ENCODE data around the gene CHN2.

CHN2 gene

GRCh38 chr7:29214056-29214455 lies 19.5 kb downstream of the CHN2 start:
- Histone ChIP-seq H3K4me1 (ENCODE audit: control insufficient read depth in 1 of 2, insufficient read depth in 2 of 2, low read length in 2 of 2) (peaks cover under 1 to 9% of the 10 kb centered on the region in 2 donors), H3K9ac (ENCODE audit: low read depth in 1 of 2, low read length in 2 of 2) (no peak overlapping the region), H3K27me3 (ENCODE audit: control insufficient read depth in 1 of 2, insufficient read depth in 2 of 2, low read length in 2 of 2) (no peaks in the 10 kb centered on the region), H3K27ac (ENCODE audit: low read depth, low read length) (no peak overlapping the region), H3K9me3 (ENCODE audit: control insufficient read depth in 1 of 2, low read length in 2 of 2) (no peaks in the 10 kb centered on the region), H3K36me3 (ENCODE audit: control insufficient read depth in 1 of 2, insufficient read depth in 2 of 2, low read length in 2 of 2) (no peaks in the 10 kb centered on the region), H3K4me3 (ENCODE audit: low read depth in 1 of 2, low read length in 2 of 2) (no peak overlapping the region)

- Histone ChIP-seq H3K9ac (ENCODE audit: low read depth in 1 of 2, low read length in 2 of 2) (no peak overlapping the region), H3K9me3 (ENCODE audit: control insufficient read depth in 1 of 2, low read length in 2 of 2) (no peaks in the 10 kb centered on the region), H3K27me3 (ENCODE audit: control insufficient read depth in 1 of 2, insufficient read depth in 2 of 2, low read length in 2 of 2) (no peaks in the 10 kb centered on the region), H3K4me3 (ENCODE audit: low read depth in 1 of 2, low read length in 2 of 2) (no peak overlapping the region), H3K27ac (ENCODE audit: low read depth, low read length) (no peak overlapping the region), H3K36me3 (ENCODE audit: control insufficient read depth in 1 of 2, insufficient read depth in 2 of 2, low read length in 2 of 2) (no peaks in the 10 kb centered on the region), H3K4me1 (ENCODE audit: control insufficient read depth in 1 of 2, insufficient read depth in 2 of 2, low read length in 2 of 2) (peaks cover 0 to 8% of the 10 kb centered on the region in 2 donors)
These were observed 20.2 kb downstream of the CHN2 start for GRCh38 chr7:29214816-29215215.

- peaks cover 0 to 4% of the 10 kb centered on the region in 2 donors for H3K9me3 ChIP-seq (ENCODE audit: control insufficient read depth in 1 of 2, low read length in 2 of 2)
- H3K4me3 ChIP-seq (ENCODE audit: low read depth in 1 of 2, low read length in 2 of 2) = no peak overlapping the region
- no peaks in the 10 kb centered on the region for H3K27me3 ChIP-seq (ENCODE audit: control insufficient read depth in 1 of 2, insufficient read depth in 2 of 2, low read length in 2 of 2)
- no peak overlapping the region for H3K27ac ChIP-seq (ENCODE audit: low read depth, low read length)
- H3K9ac ChIP-seq (ENCODE audit: low read depth in 1 of 2, low read length in 2 of 2) = no peak overlapping the region
- H3K36me3 ChIP-seq (ENCODE audit: control insufficient read depth in 1 of 2, insufficient read depth in 2 of 2, low read length in 2 of 2) = no peaks in the 10 kb centered on the region
- H3K4me1 ChIP-seq (ENCODE audit: control insufficient read depth in 1 of 2, insufficient read depth in 2 of 2, low read length in 2 of 2) = peaks cover 0 to 5% of the 10 kb centered on the region in 2 donors
These were observed 21.6 kb downstream of the CHN2 start for GRCh38 chr7:29216128-29216527.

GRCh38 chr7:29217113-29217512 lies 22.5 kb downstream of the CHN2 start:
- no peak overlapping the region for H3K9ac ChIP-seq (ENCODE audit: low read depth in 1 of 2, low read length in 2 of 2)
- peaks cover 4% of the 10 kb centered on the region in 2 donors for H3K9me3 ChIP-seq (ENCODE audit: control insufficient read depth in 1 of 2, low read length in 2 of 2)
- H3K4me1 ChIP-seq (ENCODE audit: control insufficient read depth in 1 of 2, insufficient read depth in 2 of 2, low read length in 2 of 2) = peaks cover 0 to 5% of the 10 kb centered on the region in 2 donors
- H3K27me3 ChIP-seq (ENCODE audit: control insufficient read depth in 1 of 2, insufficient read depth in 2 of 2, low read length in 2 of 2) = no peaks in the 10 kb centered on the region
- no peak overlapping the region for H3K4me3 ChIP-seq (ENCODE audit: low read depth in 1 of 2, low read length in 2 of 2)
- no peak overlapping the region for H3K27ac ChIP-seq (ENCODE audit: low read depth, low read length)
- H3K36me3 ChIP-seq (ENCODE audit: control insufficient read depth in 1 of 2, insufficient read depth in 2 of 2, low read length in 2 of 2) = no peaks in the 10 kb centered on the region

GRCh38 chr7:29224726-29225125 lies 30.2 kb downstream of the CHN2 start:
- H3K27ac ChIP-seq (ENCODE audit: low read depth, low read length) = no peak overlapping the region
- H3K27me3 ChIP-seq (ENCODE audit: control insufficient read depth in 1 of 2, insufficient read depth in 2 of 2, low read length in 2 of 2) = no peaks in the 10 kb centered on the region
- peaks cover 12 to 16% of the 10 kb centered on the region in 2 donors for H3K4me1 ChIP-seq (ENCODE audit: control insufficient read depth in 1 of 2, insufficient read depth in 2 of 2, low read length in 2 of 2)
- H3K36me3 ChIP-seq (ENCODE audit: control insufficient read depth in 1 of 2, insufficient read depth in 2 of 2, low read length in 2 of 2) = no peaks in the 10 kb centered on the region
- peaks cover 4% of the 10 kb centered on the region in 2 donors for H3K9me3 ChIP-seq (ENCODE audit: control insufficient read depth in 1 of 2, low read length in 2 of 2)
- no peak overlapping the region for H3K4me3 ChIP-seq (ENCODE audit: low read depth in 1 of 2, low read length in 2 of 2)
- H3K9ac ChIP-seq (ENCODE audit: low read depth in 1 of 2, low read length in 2 of 2) = no peak overlapping the region

DNA sequence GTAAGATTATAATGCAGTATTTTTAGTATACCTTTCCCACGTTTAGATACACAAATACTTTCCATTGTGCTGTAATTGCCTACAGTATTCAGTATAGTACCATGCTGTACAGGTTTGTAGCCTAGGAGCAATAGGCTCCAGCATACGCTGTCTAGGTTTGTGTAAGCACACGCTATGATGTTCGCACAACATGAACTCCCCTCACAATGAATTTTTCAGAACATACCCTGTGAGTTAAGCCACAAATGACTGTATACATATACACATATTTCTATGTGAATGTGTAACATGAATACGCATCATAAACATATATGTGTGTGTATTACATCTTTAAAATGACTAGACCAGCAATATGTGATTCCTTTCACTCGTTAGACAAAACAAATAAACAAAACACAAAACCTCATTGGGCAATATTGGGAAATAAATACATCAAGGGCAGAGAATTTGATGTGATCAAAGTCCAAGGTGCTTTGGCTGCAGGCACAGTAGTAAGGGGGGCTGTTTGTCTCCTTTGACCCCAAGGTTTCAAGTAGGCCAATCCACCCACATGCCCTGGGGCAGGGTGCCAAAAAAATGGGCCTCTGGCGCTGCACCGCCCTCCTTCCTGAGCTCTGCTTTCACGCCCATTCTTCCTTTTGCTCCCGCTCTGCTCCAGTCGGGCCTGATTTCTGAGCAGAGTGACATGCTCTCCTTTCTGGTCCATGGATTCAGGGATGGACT lies 33.9 kb downstream of the CHN2 start:
- Histone ChIP-seq H3K9ac (ENCODE audit: low read depth in 1 of 2, low read length in 2 of 2) (no peak overlapping the region), H3K27ac (ENCODE audit: low read depth, low read length) (no peak overlapping the region), H3K4me3 (ENCODE audit: low read depth in 1 of 2, low read length in 2 of 2) (no peak overlapping the region), H3K4me1 (ENCODE audit: control insufficient read depth in 1 of 2, insufficient read depth in 2 of 2, low read length in 2 of 2) (peaks cover 22% of the 10 kb centered on the region in 2 donors), H3K27me3 (ENCODE audit: control insufficient read depth in 1 of 2, insufficient read depth in 2 of 2, low read length in 2 of 2) (no peaks in the 10 kb centered on the region), H3K36me3 (ENCODE audit: control insufficient read depth in 1 of 2, insufficient read depth in 2 of 2, low read length in 2 of 2) (no peaks in the 10 kb centered on the region), H3K9me3 (ENCODE audit: control insufficient read depth in 1 of 2, low read length in 2 of 2) (no peaks in the 10 kb centered on the region)

DNA sequence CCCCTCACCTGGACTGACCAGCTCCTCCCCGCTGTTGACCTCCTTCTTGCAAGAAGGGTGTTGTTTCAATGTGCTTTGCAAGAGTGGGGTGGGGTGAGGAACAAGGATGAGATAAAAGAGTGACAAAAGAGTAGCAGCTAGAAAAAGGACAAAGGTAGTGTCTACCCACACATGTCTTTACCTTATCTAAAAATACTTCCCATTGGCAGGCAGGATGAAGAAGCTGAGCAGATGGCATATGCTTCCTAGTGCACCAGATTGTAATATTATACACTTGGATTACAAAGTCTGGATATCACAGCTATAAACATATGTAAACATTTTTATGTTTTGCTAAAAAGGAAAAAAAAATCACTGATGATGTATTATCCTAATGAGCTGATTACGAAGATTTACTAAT lies 34.5 kb downstream of the CHN2 start:
- no peak overlapping the region for H3K27ac ChIP-seq (ENCODE audit: low read depth, low read length)

DNA sequence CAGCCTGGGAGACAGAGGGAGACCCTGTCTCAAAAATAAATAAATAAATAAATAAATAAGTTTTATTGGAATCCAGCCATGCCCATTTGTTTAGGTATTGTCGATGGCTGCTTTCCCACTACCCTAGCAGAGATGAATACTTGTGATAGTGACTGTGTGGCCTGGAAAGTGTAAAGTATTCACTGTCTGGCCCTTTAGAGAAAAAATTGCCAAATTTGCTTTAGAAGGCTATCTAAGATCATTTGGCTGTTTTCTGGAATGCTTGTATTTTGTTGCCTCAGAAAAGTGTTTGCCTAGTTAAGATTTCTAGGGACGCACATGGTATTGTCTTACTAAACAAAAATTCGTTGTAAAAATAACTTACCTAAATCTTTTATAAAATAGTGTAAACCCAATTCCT lies 35.4 kb downstream of the CHN2 start:
- Histone ChIP-seq H3K4me1 (ENCODE audit: control insufficient read depth in 1 of 2, insufficient read depth in 2 of 2, low read length in 2 of 2) (peaks cover 22% of the 10 kb centered on the region in 2 donors), H3K27me3 (ENCODE audit: control insufficient read depth in 1 of 2, insufficient read depth in 2 of 2, low read length in 2 of 2) (no peaks in the 10 kb centered on the region), H3K9me3 (ENCODE audit: control insufficient read depth in 1 of 2, low read length in 2 of 2) (no peaks in the 10 kb centered on the region), H3K36me3 (ENCODE audit: control insufficient read depth in 1 of 2, insufficient read depth in 2 of 2, low read length in 2 of 2) (no peaks in the 10 kb centered on the region), H3K9ac (ENCODE audit: low read depth in 1 of 2, low read length in 2 of 2) (no peak overlapping the region), H3K4me3 (ENCODE audit: low read depth in 1 of 2, low read length in 2 of 2) (no peak overlapping the region), H3K27ac (ENCODE audit: low read depth, low read length) (no peak overlapping the region)

More for the DNA sequence above, 34.5 kb downstream of the CHN2 start:
- H3K36me3 ChIP-seq (ENCODE audit: control insufficient read depth in 1 of 2, insufficient read depth in 2 of 2, low read length in 2 of 2) = no peaks in the 10 kb centered on the region
- no peak overlapping the region for H3K9ac ChIP-seq (ENCODE audit: low read depth in 1 of 2, low read length in 2 of 2)
- H3K9me3 ChIP-seq (ENCODE audit: control insufficient read depth in 1 of 2, low read length in 2 of 2) = no peaks in the 10 kb centered on the region
- H3K4me3 ChIP-seq (ENCODE audit: low read depth in 1 of 2, low read length in 2 of 2) = peak overlapping the region in 1 of 2 donors; percentile 33
- peaks cover 22% of the 10 kb centered on the region in 2 donors for H3K4me1 ChIP-seq (ENCODE audit: control insufficient read depth in 1 of 2, insufficient read depth in 2 of 2, low read length in 2 of 2)
- H3K27me3 ChIP-seq (ENCODE audit: control insufficient read depth in 1 of 2, insufficient read depth in 2 of 2, low read length in 2 of 2) = no peaks in the 10 kb centered on the region

DNA sequence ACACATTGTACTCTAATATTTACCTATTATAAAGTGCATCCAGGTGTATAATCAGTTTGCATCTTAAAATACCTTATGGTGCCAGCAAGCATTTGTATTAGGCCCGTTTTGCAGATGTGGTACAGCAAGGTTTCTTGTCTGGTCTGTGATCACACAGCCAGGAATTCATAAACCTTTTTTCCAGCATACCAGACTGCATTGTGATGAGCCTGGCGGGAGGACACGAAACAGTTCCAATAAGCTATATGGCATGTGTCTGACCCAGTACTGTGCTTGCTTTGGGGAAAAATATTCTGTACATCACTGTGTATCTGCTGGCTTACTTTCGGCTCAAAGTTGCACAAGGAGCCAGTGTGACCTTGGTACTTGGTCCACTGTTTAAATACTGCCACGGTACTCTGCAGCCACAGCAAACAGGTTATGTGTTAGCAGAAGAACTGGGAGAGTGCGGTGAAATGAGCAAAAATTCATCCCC lies 36.3 kb downstream of the CHN2 start:
- Histone ChIP-seq H3K9ac (ENCODE audit: low read depth in 1 of 2, low read length in 2 of 2) (no peak overlapping the region), H3K36me3 (ENCODE audit: control insufficient read depth in 1 of 2, insufficient read depth in 2 of 2, low read length in 2 of 2) (no peaks in the 10 kb centered on the region), H3K27ac (ENCODE audit: low read depth, low read length) (no peak overlapping the region), H3K27me3 (ENCODE audit: control insufficient read depth in 1 of 2, insufficient read depth in 2 of 2, low read length in 2 of 2) (no peaks in the 10 kb centered on the region), H3K4me3 (ENCODE audit: low read depth in 1 of 2, low read length in 2 of 2) (no peak overlapping the region), H3K9me3 (ENCODE audit: control insufficient read depth in 1 of 2, low read length in 2 of 2) (no peaks in the 10 kb centered on the region), H3K4me1 (ENCODE audit: control insufficient read depth in 1 of 2, insufficient read depth in 2 of 2, low read length in 2 of 2) (peaks cover 22% of the 10 kb centered on the region in 2 donors)

DNA sequence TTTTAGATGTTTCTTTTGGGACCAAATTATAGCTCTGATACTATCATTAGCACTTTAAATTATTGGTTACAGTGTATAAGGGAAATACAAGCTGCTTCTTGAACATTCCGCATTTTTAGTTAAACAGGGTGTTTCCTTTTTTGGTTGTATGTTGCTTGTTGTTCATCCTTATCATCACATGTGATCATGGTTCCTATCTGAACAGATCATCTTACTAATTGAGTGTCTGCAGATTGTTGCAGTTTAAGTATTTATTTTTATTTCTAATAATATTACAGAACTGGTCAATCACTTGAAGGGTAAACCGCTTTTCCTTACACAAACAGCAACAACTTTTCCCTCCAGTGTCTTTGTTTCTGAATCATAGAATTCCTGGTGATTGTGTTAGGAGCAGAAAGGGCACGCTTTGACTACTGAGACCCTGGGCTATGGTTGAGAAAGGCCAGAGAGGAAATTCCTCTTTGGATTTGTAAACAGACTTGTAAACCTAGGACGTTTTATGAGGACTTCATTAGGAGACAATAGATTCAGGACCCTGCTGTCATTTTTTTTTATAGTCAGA lies 37.2 kb downstream of the CHN2 start:
- Histone ChIP-seq H3K36me3 (ENCODE audit: control insufficient read depth in 1 of 2, insufficient read depth in 2 of 2, low read length in 2 of 2) (no peaks in the 10 kb centered on the region), H3K9me3 (ENCODE audit: control insufficient read depth in 1 of 2, low read length in 2 of 2) (no peaks in the 10 kb centered on the region), H3K27me3 (ENCODE audit: control insufficient read depth in 1 of 2, insufficient read depth in 2 of 2, low read length in 2 of 2) (no peaks in the 10 kb centered on the region), H3K4me1 (ENCODE audit: control insufficient read depth in 1 of 2, insufficient read depth in 2 of 2, low read length in 2 of 2) (peaks cover 22% of the 10 kb centered on the region in 2 donors), H3K27ac (ENCODE audit: low read depth, low read length) (no peak overlapping the region), H3K4me3 (ENCODE audit: low read depth in 1 of 2, low read length in 2 of 2) (no peak overlapping the region), H3K9ac (ENCODE audit: low read depth in 1 of 2, low read length in 2 of 2) (no peak overlapping the region)
